ENCODE data around the gene IGSF21. TPM values are rescaled to one million over a fixed set of nuclear protein-coding genes. Genes with fewer than 3 reads are reported as not detected.

Gene IGSF21
- total RNA-seq, 4 donors from 2014 or later = 0.11 to 2.6 (median 0.69) TPM

- Histone ChIP-seq H3K36me3 (no peaks in the 10 kb centered on the region), H3K9me3 (no peaks in the 10 kb centered on the region), H3K27ac (no peak overlapping the region), H3K27me3 (no peaks in the 10 kb centered on the region), H3K4me3 (replicated peaks in 1 of 3) (no peak overlapping the region), H3K4me1 (no peaks in the 10 kb centered on the region)
- intact Hi-C loops (cut with DNase I) = no loop called here
- no peak for DNase-seq
- 94% methylated on average over 4 of the region's 4 CpGs for WGBS, 2 donors
- no peak for TF ChIP-seq CTCF (IDR thresholded peaks at IDR 0.05)
- TF ChIP-seq POLR2A (IDR thresholded peaks at IDR 0.05) = no peak
Measured at GRCh38 chr1:18397641-18398040, 290.0 kb downstream of the IGSF21 start.

GRCh38 chr1:18398791-18399530 lies 291.4 kb downstream of the IGSF21 start:
- no peaks in the 10 kb centered on the region for H3K27me3 ChIP-seq
- no peak for DNase-seq
- no peak overlapping the region for H3K4me3 ChIP-seq (replicated peaks in 1 of 3)
- H3K36me3 ChIP-seq = no peaks in the 10 kb centered on the region
- WGBS, 2 donors = 35 to 38% methylated on average over 5 of the region's 5 CpGs
- intact Hi-C loops (cut with DNase I) = no loop called here
- no peak for TF ChIP-seq POLR2A (IDR thresholded peaks at IDR 0.05)
- TF ChIP-seq CTCF (IDR thresholded peaks at IDR 0.05) = no peak
- H3K4me1 ChIP-seq = no peaks in the 10 kb centered on the region
- no peaks in the 10 kb centered on the region for H3K9me3 ChIP-seq
- H3K27ac ChIP-seq = no peak overlapping the region

- no peaks in the 10 kb centered on the region for H3K9me3 ChIP-seq
- H3K4me3 ChIP-seq (replicated peaks in 1 of 3) = no peak overlapping the region
- no peaks in the 10 kb centered on the region for H3K4me1 ChIP-seq
- no peak for DNase-seq
- H3K27me3 ChIP-seq = no peaks in the 10 kb centered on the region
- H3K27ac ChIP-seq = no peak overlapping the region
- no peak for TF ChIP-seq POLR2A (IDR thresholded peaks at IDR 0.05)
- TF ChIP-seq CTCF (IDR thresholded peaks at IDR 0.05) = no peak
- no peaks in the 10 kb centered on the region for H3K36me3 ChIP-seq
- WGBS, 2 donors = 74 to 83% methylated on average over 7 of the region's 7 CpGs
- intact Hi-C loops (cut with DNase I) = no loop called here
Measured at GRCh38 chr1:18400347-18401102, 292.9 kb downstream of the IGSF21 start.

- Histone ChIP-seq H3K27me3 (no peaks in the 10 kb centered on the region), H3K4me3 (replicated peaks in 1 of 3) (no peak overlapping the region), H3K4me1 (no peaks in the 10 kb centered on the region), H3K9me3 (no peaks in the 10 kb centered on the region), H3K36me3 (no peaks in the 10 kb centered on the region), H3K27ac (no peak overlapping the region)
- TF ChIP-seq POLR2A (IDR thresholded peaks at IDR 0.05) (no peak), CTCF (IDR thresholded peaks at IDR 0.05) (no peak)
- no peak for DNase-seq
- intact Hi-C loops (cut with DNase I) = no loop called here
- WGBS, 2 donors = 86 to 88% methylated on average over 3 of the region's 3 CpGs
Measured at GRCh38 chr1:18401921-18402320, 294.3 kb downstream of the IGSF21 start.

GRCh38 chr1:18404460-18404859 lies 296.9 kb downstream of the IGSF21 start:
- Histone ChIP-seq H3K27me3 (no peaks in the 10 kb centered on the region), H3K4me1 (no peaks in the 10 kb centered on the region), H3K36me3 (no peaks in the 10 kb centered on the region), H3K9me3 (no peaks in the 10 kb centered on the region), H3K4me3 (replicated peaks in 1 of 3) (no peak overlapping the region), H3K27ac (no peak overlapping the region)
- TF ChIP-seq POLR2A (IDR thresholded peaks at IDR 0.05) = no peak
- TF ChIP-seq CTCF (IDR thresholded peaks at IDR 0.05) = no peak
- intact Hi-C loops (cut with DNase I) = no loop called here
- WGBS, 2 donors = 83 to 89% methylated on average over 2 of the region's 3 CpGs
- no peak for DNase-seq

Data from thyroid gland (tissue), 4 donors.